ENCODE measurements around the gene PARD3B.

PARD3B gene

GRCh38 chr2:204581946-204582345 lies 36.7 kb downstream of the PARD3B start:
- H3K4me3 ChIP-seq (ENCODE audit: insufficient read depth, low read length, poor library complexity, severe bottlenecking): no peak overlapping the region
- no peak overlapping the region for H3K9ac ChIP-seq (ENCODE audit: low read length)
- no peak for TF ChIP-seq EZH2phosphoT487 (conservative IDR thresholded peaks at IDR 0.05; ENCODE audit: low read length)
- TF ChIP-seq CTCF (IDR thresholded peaks at IDR 0.05; ENCODE audit: insufficient read depth, low read length, poor library complexity, severe bottlenecking): no peak
- H3K27ac ChIP-seq (ENCODE audit: low read depth, low read length): no peak overlapping the region
- H4K20me1 ChIP-seq (ENCODE audit: low read depth, low read length): no peaks in the 10 kb centered on the region
- H3K4me2 ChIP-seq (ENCODE audit: low read depth, low read length, poor library complexity, severe bottlenecking): no peak overlapping the region
- H3K79me2 ChIP-seq (ENCODE audit: insufficient read depth, low read length): no peaks in the 10 kb centered on the region
- H3K9me2 ChIP-seq (replicated peaks; ENCODE audit: insufficient read depth, low read length): no peaks in the 10 kb centered on the region
- H3F3A ChIP-seq (ENCODE audit: insufficient read depth): no peaks in the 10 kb centered on the region
- H2AFZ ChIP-seq (ENCODE audit: low read depth, low read length, severe bottlenecking): no peak overlapping the region
- no peaks in the 10 kb centered on the region for H3K9me3 ChIP-seq (ENCODE audit: insufficient read depth, low read length)
- no peaks in the 10 kb centered on the region for H3K27me3 ChIP-seq (ENCODE audit: low read length)
- H3K36me3 ChIP-seq (ENCODE audit: low read length): no peaks in the 10 kb centered on the region

GRCh38 chr2:204583773-204584172 lies 38.5 kb downstream of the PARD3B start:
- Histone ChIP-seq H3K27me3 (ENCODE audit: low read length) (no peaks in the 10 kb centered on the region), H3F3A (ENCODE audit: insufficient read depth) (no peaks in the 10 kb centered on the region), H3K36me3 (ENCODE audit: low read length) (no peaks in the 10 kb centered on the region), H3K4me3 (ENCODE audit: insufficient read depth, low read length, poor library complexity, severe bottlenecking) (no peak overlapping the region), H3K9ac (ENCODE audit: low read length) (no peak overlapping the region), H2AFZ (ENCODE audit: low read depth, low read length, severe bottlenecking) (no peak overlapping the region), H4K20me1 (ENCODE audit: low read depth, low read length) (no peaks in the 10 kb centered on the region), H3K27ac (ENCODE audit: low read depth, low read length) (no peak overlapping the region), H3K79me2 (ENCODE audit: insufficient read depth, low read length) (no peaks in the 10 kb centered on the region), H3K9me3 (ENCODE audit: insufficient read depth, low read length) (no peaks in the 10 kb centered on the region), H3K4me2 (ENCODE audit: low read depth, low read length, poor library complexity, severe bottlenecking) (no peak overlapping the region), H3K9me2 (replicated peaks; ENCODE audit: insufficient read depth, low read length) (no peaks in the 10 kb centered on the region)
- TF ChIP-seq CTCF (IDR thresholded peaks at IDR 0.05; ENCODE audit: insufficient read depth, low read length, poor library complexity, severe bottlenecking) (no peak), EZH2phosphoT487 (conservative IDR thresholded peaks at IDR 0.05; ENCODE audit: low read length) (no peak)

- Histone ChIP-seq H3K4me3 (ENCODE audit: insufficient read depth, low read length, poor library complexity, severe bottlenecking) (no peak overlapping the region), H3K79me2 (ENCODE audit: insufficient read depth, low read length) (no peaks in the 10 kb centered on the region), H2AFZ (ENCODE audit: low read depth, low read length, severe bottlenecking) (no peak overlapping the region), H3F3A (ENCODE audit: insufficient read depth) (no peaks in the 10 kb centered on the region), H3K9me2 (replicated peaks; ENCODE audit: insufficient read depth, low read length) (no peaks in the 10 kb centered on the region), H3K36me3 (ENCODE audit: low read length) (no peaks in the 10 kb centered on the region), H3K27ac (ENCODE audit: low read depth, low read length) (no peak overlapping the region), H3K9ac (ENCODE audit: low read length) (no peak overlapping the region), H3K4me2 (ENCODE audit: low read depth, low read length, poor library complexity, severe bottlenecking) (no peak overlapping the region), H3K27me3 (ENCODE audit: low read length) (no peaks in the 10 kb centered on the region), H4K20me1 (ENCODE audit: low read depth, low read length) (no peaks in the 10 kb centered on the region), H3K9me3 (ENCODE audit: insufficient read depth, low read length) (no peaks in the 10 kb centered on the region)
- TF ChIP-seq EZH2phosphoT487 (conservative IDR thresholded peaks at IDR 0.05; ENCODE audit: low read length): no peak
- no peak for TF ChIP-seq CTCF (IDR thresholded peaks at IDR 0.05; ENCODE audit: insufficient read depth, low read length, poor library complexity, severe bottlenecking)
These were observed 40.7 kb downstream of the PARD3B start for GRCh38 chr2:204585930-204586329.

All from SU-DHL-6 (cell line).